ENCODE data around the gene STXBP6.

STXBP6 gene

GRCh38 chr14:25067600-25067999 lies 17.7 kb upstream of the STXBP6 start:
- Histone ChIP-seq H3K36me3 (ENCODE audit: control insufficient read depth in 2 of 2, insufficient read depth in 1 of 2, low read length in 2 of 2) (no peaks in the 10 kb centered on the region), H3K27ac (ENCODE audit: extremely low read depth, low read depth, low read length) (no peak overlapping the region), H3K9me3 (ENCODE audit: control insufficient read depth, insufficient read depth, low read depth, low read length) (no peaks in the 10 kb centered on the region), H3K4me3 (ENCODE audit: low read depth, low read length) (no peak overlapping the region), H3K4me1 (ENCODE audit: control insufficient read depth, insufficient read depth, low read length) (no peaks in the 10 kb centered on the region)
- ChIA-PET POLR2A (no interaction called here), CTCF (no interaction called here)
- TF ChIP-seq BCL11B (tag by site-specific recombination; IDR thresholded peaks at IDR 0.05; ENCODE audit: low read depth) (no peak), BCL6B (tag by site-specific recombination; IDR thresholded peaks at IDR 0.05) (no peak), ZNF23 (tag by site-specific recombination; IDR thresholded peaks at IDR 0.05; ENCODE audit: borderline replicate concordance) (no peak), ZNF214 (tag by site-specific recombination; IDR thresholded peaks at IDR 0.05; ENCODE audit: borderline replicate concordance) (no peak), ZBTB48 (tag by site-specific recombination; IDR thresholded peaks at IDR 0.05) (no peak)

GRCh38 chr14:25062022-25062321 lies 12.0 kb upstream of the STXBP6 start:
- TF ChIP-seq ZNF121 (tag by site-specific recombination; IDR thresholded peaks at IDR 0.05) (no peak), KLF1 (tag by site-specific recombination; IDR thresholded peaks at IDR 0.05) (no peak), ZNF266 (tag by site-specific recombination; IDR thresholded peaks at IDR 0.05; ENCODE audit: low read depth) (no peak), GLI4 (tag by site-specific recombination; IDR thresholded peaks at IDR 0.05) (no peak), ZNF391 (tag by site-specific recombination; IDR thresholded peaks at IDR 0.05; ENCODE audit: borderline replicate concordance, low read depth) (no peak), ZNF561 (tag by site-specific recombination; IDR thresholded peaks at IDR 0.05; ENCODE audit: borderline replicate concordance) (no peak), KLF10 (tag by site-specific recombination; IDR thresholded peaks at IDR 0.05) (no peak), ZNF398 (tag by site-specific recombination; IDR thresholded peaks at IDR 0.05) (no peak), ZNF292 (tag by site-specific recombination; IDR thresholded peaks at IDR 0.05; ENCODE audit: borderline replicate concordance, low read depth) (no peak), KLF8 (tag by site-specific recombination; IDR thresholded peaks at IDR 0.05) (no peak), ZNF155 (tag by site-specific recombination; IDR thresholded peaks at IDR 0.05) (no peak), ZFP41 (tag by site-specific recombination; IDR thresholded peaks at IDR 0.05; ENCODE audit: borderline replicate concordance) (no peak), ZNF132 (tag by site-specific recombination; IDR thresholded peaks at IDR 0.05; ENCODE audit: borderline replicate concordance) (no peak)
- POLR2A ChIA-PET: no interaction called here
- no peak overlapping the region for H3K4me3 ChIP-seq (ENCODE audit: low read depth, low read length)
- CTCF ChIA-PET: no interaction called here
- H3K9me3 ChIP-seq (ENCODE audit: control insufficient read depth, insufficient read depth, low read depth, low read length): no peaks in the 10 kb centered on the region
- no peak overlapping the region for H3K27ac ChIP-seq (ENCODE audit: extremely low read depth, low read depth, low read length)
- H3K4me1 ChIP-seq (ENCODE audit: control insufficient read depth, insufficient read depth, low read length): no peaks in the 10 kb centered on the region
- no peaks in the 10 kb centered on the region for H3K36me3 ChIP-seq (ENCODE audit: control insufficient read depth in 2 of 2, insufficient read depth in 1 of 2, low read length in 2 of 2)

GRCh38 chr14:25056688-25057078 lies 6.7 kb upstream of the STXBP6 start:
- Histone ChIP-seq H3K4me1 (ENCODE audit: control insufficient read depth, insufficient read depth, low read length) (no peaks in the 10 kb centered on the region), H3K36me3 (ENCODE audit: control insufficient read depth in 2 of 2, insufficient read depth in 1 of 2, low read length in 2 of 2) (no peaks in the 10 kb centered on the region), H3K9me3 (ENCODE audit: control insufficient read depth, insufficient read depth, low read depth, low read length) (no peaks in the 10 kb centered on the region), H3K4me3 (ENCODE audit: low read depth, low read length) (no peak overlapping the region), H3K27ac (ENCODE audit: extremely low read depth, low read depth, low read length) (no peak overlapping the region)
- TF ChIP-seq PRDM4 (tag by site-specific recombination; IDR thresholded peaks at IDR 0.05) (no peak), ZNF843 (tag by site-specific recombination; IDR thresholded peaks at IDR 0.05) (no peak), ZNF548 (tag by site-specific recombination; IDR thresholded peaks at IDR 0.05) (no peak), BCL11B (tag by site-specific recombination; IDR thresholded peaks at IDR 0.05; ENCODE audit: low read depth) (no peak), MZF1 (tag by site-specific recombination; IDR thresholded peaks at IDR 0.05; ENCODE audit: borderline replicate concordance) (no peak), ZFP3 (tag by site-specific recombination; IDR thresholded peaks at IDR 0.05; ENCODE audit: low read depth) (no peak), KLF8 (tag by site-specific recombination; IDR thresholded peaks at IDR 0.05) (no peak)
- CTCF ChIA-PET: interaction anchor here (0.6 to 1.9 kb wide), 4 partner anchors 37 to 379 kb away, joined by 3 to 5 read pairs (median 4); no protein-coding TSS in a partner anchor
- POLR2A ChIA-PET: no interaction called here

Measured in HEK293 (cell line).